NCI-H774 (cell line): ENCODE measurements around the gene ASCC2.

Experiments
- DNase-seq: peaks from one replicate; lab custom pipeline; 2025; lab: John Stamatoyannopoulos, UW

The ASCC2 gene

DNA sequence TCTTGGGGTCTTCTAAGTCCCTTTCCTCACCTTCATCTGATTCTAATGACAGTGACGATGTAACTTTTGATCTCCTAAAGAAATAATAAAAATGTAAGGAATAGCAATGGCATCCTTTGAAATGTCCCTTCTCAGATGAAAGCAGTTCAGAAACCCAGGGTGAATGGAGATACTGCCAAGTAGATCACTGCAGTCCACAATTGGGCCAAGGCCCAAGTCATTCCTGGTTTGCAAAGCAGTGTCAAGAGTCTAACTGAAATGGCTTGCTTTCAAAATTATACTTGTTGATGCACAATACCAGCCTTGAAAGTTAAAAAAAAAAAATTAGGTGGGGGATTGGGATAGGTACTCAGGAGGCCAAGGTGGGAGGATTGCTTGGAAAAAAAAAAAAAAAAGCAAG is 20.4 kb downstream of the ASCC2 start:
- no peak for DNase-seq

DNA sequence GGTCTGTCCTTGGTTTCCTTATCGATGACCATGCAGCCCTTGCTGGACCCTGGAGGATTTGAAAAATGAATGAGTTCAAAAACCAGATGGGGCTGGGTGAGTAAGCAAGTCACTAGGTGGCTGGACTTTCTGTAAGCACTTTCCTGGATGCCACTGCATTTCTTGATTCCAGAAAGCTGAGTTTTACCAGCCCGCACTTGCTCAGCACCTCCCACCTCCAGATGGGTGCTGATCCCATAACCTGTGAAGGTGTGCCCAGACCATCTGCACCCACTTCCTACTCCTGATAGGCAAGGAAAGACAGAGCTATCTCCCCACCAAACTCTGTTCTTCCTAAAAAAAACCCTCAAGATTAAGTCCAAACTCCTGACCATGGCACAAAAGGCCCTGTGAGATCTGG is 21.1 kb downstream of the ASCC2 start:
- DNase-seq, result no peak

DNA sequence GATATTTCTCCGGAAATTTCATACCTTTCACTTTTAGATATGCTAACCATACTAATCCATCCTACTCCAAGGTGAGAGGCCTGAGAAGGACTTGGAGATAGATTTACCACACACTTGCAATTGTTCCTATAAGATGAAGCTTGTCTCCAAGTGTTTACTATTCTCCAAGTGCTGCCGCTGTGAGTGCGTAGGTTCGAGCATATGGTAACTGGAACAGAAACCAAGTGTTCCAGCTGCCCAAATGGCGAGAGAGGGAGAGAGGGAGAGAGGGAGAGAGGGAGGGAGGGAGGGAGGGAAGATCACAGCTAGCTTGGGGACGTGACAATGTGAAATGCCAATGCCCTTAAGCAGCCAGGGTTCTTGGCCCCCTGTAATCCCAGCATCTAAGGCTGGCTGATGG is 21.5 kb downstream of the ASCC2 start:
- DNase-seq, result no peak

DNA sequence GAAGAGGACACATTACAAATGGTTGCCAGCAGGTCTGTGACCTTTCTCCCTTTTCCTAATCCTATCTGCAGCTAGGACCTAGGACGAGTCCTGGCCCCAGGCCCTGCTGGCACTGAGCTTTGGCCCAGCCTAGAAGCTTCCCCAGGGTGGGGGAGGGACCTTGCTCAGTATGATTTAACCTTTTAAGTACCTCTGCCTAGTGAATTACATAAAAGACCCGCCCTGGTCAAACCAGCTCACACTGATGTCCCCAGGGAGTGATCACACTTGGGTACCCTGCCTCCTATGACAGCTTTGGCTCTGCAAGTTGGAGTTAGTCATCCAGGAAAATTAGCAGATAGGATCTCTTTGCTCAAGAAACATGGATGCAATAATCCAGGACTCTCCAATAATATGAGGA is 21.9 kb downstream of the ASCC2 start:
- no peak for DNase-seq

DNA sequence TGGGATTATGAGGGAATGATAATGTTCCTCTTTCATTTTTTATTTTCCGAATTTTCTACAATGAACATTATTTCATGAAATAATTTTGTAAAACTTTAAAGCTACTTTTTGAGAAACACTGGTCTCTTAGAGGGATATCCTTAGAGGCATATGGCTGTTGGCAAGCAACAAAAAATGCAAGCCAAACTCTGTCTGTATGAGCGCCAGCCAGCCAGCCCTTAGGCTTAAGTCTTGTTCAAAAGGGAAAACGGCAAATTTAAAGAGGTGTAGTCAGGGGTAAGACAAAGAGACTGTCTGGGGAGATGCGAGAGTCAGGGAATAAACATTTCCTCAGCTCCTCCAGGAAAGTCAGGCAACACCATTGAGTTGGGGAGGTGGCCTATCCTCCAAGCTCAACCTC is 22.5 kb downstream of the ASCC2 start:
- DNase-seq, result no peak

DNA sequence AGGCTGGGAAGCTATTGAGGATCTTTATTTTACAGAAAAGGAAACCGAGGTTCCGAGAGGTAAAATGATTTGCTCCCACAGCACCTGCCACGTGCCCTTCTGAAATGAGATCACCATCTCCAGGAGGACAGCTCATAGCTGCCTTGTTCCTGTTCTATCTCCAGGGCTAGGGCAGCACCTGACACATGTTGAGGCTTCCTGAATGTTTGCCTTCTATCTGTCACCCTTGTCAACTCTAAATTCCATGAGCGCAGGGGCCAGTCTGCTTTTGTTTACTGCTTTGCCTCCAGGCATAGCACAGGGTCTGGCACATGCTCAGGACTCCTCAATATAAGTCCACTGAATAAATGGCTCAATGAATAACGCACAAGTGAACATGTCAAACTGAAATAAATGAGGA is 24.1 kb downstream of the ASCC2 start:
- DNase-seq, result no peak

DNA sequence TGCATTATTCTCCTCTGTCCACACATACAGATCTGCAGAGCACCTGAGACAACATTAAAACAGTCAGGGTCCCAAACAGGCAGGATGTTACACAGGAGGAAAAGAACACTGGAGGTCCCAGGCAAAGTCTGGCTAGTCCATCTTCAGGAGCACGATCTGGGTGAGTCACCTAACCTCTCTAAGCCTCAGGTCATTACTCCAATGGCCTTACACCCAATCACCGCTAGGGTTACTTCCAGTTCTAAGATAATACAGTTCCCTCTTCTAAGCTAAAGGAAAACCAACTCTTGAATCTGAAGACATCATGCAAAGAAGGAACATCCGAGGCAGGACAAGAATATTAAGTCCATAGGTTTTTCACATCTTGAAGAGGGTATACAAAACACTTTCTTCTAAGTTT is 24.5 kb downstream of the ASCC2 start:
- no peak for DNase-seq

DNA sequence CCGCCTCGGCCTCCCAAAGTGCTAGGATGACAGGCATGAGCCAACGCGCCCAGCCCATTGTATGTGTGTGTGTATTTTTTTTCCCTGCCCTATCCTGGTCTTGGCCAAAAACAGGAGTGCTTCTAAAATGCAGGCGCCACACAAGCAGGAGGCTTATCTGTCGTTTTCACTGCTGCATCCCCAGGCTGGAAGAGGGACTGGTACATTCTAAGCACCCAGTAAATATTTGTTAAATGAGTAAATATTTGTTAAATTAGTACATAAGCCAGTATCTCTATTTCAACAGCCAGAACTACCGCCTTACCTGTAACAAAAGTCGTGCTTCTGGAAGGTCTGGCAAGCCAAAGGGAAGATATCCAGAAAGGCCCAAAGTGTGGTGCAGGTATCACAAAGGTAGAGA is 24.9 kb downstream of the ASCC2 start:
- DNase-seq, result no peak

DNA sequence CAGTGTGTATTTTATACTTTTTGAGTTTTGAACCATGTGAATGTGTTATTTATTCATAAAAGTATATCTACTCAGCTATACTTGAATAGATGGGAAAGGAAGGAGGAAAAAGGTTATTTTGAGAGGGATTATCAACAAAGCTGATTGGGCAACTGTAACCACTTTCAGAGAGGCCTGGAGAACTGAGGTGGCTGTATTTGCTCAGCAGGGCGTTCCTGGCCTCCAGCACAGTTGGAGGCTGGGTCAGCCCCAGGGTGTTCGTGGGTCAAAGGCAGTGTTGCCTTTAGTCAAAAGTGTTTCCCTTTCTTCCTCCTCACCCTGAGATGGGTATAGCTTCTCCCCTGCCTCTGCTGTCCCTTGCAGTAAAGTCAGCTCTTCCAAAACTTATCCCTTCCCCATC is 26.7 kb downstream of the ASCC2 start:
- DNase-seq, result no peak

DNA sequence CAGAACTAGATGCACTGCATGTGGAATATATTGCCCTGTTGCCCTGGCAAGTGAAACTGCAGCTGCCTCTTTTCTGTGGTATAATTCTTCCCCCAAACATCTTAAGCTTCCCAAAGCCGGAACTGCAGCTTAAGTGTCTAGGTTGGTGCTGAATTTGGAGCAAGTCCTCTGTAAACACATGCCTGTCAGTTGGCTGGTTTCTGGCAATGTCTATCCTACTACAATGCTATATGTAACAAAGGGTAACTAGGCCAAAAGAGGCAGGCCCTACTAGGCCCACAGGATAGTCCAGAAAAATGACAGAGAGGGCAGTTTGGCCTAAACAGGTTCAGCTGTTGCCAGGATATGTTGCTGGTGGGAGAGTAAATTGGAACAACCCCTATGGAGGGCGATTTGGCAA is 27.9 kb downstream of the ASCC2 start:
- DNase-seq, result no peak

DNA sequence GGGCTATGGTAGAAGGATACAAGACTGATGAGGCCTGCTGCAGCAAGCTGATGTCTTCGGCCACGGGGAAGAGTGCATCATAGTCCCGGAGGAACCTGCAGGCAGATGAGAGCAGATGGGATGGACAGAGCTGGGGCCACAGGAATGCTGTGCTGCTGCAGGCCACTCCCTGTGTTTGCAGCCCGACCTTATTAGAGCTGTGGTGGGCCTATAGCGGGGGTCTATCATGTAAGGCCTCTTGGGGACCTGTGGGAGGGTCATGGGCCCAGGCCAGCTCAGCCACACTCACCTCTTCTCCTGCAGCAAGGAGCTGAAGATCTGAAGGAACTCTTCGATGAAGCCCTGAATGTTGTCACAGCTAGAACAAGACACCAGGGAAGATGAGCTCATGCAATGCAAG is 31.9 kb downstream of the ASCC2 start:
- DNase-seq, result no peak

DNA sequence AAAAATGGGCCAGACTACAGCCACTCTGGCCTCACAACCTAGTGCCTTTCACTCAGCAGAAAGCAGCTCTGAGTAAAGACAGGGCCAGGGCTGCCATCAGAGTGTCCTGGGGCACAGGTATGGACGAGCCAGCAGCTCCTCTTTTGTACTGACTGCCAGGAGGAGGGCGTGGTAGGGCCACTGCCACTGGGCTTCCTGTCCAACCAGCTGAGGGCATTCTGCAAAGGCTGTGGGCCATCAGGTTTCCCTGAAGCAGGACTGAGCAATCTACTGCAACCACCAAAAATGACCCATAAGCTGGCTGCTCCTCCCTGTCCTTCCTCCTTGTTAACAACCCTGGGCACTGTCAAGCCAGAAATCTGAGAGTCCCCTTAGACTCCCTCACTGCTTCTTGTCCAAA is 33.1 kb downstream of the ASCC2 start:
- DNase-seq, result no peak

DNA sequence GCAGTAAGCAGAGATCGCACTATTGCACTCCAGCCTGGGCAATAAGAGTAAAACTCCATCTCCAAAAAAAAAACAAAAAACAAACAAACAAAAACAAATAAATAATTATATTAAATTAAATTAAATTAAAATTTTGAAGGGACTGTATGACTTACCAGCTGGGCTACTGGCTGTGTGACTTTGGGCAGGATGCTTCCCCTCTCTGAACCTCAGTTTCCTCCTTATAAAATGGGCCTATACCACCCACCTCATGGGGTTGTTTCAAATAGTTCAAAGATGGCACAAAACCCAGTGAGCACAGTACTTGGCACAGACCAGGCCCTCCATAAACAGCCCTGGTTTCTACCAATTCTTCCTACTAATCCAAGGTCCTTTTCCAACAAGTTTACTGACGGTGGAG is 34.9 kb downstream of the ASCC2 start:
- DNase-seq, result no peak

DNA sequence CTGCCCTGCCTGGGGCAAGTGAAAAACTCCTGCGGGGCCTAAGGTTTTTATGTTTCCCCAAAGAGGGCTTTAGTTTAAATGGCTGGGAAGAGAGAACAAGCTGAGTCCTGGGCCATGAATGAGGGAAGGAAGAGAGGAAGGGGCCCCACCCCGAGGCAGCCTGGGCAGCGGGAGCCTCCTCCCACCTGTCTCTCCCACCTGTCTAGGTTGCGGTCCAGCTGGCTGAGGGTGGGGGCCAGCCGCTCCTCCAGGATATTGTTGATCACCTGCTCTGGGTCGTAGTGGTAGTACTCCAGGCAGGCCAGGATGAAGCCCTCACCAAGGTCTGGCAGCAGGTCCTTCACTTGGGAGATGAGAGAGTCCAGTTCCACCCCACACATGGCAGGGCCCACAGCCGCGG is 36.3 kb downstream of the ASCC2 start:
- no peak for DNase-seq

DNA sequence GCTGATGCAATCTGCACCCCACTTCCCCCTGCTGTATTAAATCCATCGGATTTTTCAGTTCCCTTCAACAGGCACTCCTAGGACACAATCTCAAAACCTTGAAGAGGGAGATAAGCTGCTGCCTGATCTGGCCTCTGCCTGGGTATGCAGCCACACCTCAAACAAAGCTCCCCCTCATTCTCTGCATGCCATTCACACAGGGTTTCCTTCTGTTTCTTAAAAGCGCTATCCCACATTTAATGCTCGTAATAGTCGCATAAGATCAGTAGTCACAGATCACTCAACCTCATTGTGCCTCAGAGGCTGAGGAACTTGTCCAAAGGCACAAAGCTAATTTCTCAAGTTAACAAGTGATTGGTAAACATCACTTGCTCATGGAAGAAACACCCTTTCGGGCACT is 36.9 kb downstream of the ASCC2 start:
- no peak for DNase-seq

DNA sequence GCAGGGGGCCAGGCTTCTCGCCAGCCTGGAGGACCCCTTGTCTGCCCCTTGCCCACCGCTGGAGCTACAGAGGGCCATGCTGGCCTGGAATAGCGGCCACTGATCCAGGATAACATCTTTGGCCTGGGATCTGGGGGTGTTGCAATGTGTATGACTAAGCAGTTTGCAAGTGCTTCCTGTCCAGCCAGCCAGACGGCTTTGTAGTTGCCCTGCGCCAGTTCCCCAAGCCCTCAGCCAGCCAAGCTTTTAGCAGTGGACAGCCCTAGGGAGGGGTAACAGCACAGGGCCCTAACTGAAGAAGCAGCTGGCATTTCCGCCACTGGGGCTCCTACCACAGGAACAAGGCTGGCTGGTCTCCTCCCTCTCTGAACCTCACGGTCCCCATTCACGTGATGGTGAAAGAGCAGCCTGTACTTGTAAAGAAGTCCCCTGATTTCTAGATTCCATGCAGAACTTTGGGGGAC is 38.8 kb downstream of the ASCC2 start:
- no peak for DNase-seq

DNA sequence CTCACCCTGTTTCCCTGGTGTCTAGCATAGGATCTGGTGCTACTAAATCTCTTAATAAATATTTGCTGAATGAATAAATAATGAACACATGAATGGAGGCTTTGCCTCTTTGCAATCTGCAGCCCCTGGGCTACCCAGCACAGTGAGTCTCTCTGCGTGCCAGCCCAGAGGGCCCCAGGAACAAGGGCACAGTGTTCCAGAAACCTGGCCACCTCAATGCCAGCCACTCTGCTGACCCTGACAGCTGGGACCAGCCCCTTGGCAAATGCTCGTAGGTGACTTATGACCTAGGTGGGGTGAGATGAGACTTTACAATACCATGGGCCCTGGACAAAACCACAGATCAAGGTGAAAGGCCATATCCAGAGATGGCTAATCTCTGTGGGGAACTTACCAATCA is 39.3 kb downstream of the ASCC2 start:
- no peak for DNase-seq

DNA sequence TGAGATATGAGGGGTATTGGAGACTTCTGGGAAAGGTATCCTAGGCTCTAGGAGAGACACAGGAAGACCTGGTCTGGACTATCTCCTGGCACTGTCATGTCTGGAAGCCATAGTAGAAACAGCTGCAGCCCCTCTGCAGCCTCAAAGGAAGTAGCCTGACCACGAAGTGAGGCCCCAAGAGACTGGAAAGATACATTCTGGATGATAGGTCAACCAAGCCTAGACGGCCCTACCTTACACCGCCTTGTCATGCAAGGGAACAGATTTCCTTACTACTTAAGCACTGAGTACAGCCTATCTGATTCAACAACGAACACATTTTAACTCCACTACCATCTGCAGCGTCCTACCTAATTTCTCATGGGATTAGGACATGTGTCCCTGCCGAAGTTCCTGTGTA is 39.8 kb downstream of the ASCC2 start:
- no peak for DNase-seq

DNA sequence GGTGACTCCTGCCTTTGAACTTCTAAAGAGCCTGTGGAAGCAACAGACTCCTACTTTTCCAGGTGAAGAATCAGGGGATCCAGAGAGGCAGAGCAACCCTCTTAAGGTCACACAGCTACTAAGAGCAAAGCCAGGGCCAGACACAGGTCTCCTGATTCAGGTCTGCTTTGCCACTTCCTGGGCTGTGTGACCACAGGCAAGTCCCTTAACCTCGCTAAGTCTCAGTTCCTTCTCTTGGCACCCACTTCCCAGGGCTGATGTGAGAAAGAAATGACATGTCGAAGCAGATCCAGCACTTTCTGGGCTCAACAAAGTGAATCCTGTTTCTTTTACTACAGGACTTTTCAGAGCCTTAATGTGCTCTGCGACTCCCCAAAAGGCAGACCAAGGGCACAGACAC is 40.7 kb downstream of the ASCC2 start:
- no peak for DNase-seq

DNA sequence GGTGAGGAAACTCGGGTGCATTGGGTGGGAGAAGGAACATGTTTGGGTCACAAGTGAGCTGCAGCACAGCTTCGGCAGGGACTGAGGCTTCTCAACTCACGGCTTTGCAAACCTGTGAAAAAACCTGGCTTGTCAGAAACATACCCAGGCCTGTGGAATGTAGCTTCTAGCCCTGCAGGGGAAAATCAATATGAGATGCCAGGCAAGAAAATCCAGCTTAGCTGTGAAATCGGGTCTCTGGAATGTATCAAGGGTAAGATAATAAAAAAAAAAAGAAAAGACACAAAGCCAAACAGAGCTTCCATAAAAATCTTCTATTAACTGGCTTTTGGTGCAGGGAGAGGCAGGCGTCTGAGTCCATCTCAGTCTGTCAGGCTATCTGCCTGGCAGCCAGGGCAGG is 42.4 kb downstream of the ASCC2 start:
- no peak for DNase-seq

DNA sequence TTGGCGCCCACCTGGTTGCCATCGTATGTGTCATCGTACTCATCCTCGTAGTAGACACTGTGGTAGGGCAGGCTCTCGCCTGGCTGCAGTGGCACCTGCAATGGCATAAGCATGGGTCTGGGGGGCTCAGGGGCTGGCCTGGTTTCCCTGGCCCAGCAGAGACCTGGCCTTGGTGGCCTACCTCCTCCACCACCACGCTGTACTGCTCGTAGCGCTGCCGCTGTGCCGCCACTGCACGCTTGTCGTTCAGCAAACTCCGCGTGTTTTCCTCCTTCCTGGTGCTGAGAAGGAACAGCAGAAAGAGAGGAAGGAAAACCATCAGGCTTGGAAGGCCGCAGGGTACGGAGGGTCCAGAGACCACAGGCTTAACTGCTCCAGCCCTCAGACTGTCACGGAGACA is 44.7 kb downstream of the ASCC2 start:
- no peak for DNase-seq

DNA sequence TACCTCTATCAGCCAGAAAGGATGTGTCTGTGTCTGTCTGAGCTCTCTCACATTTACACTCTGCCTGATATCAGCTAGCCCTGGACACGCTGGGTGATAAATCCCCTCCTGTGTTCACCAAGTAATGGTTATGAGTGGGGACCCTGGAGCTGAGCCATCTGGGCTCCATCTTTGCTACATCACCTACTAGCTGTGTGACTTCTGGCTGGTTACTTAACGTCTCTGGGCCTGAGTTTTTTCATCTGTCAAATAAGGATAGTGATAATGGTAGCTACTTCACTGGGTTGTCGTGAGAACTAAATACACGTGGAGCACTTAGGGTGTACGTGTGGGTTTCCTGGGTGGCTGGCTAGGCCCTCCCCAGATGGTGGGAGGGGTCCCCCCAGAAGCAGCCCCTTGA is 48.0 kb downstream of the ASCC2 start:
- DNase-seq, result no peak

DNA sequence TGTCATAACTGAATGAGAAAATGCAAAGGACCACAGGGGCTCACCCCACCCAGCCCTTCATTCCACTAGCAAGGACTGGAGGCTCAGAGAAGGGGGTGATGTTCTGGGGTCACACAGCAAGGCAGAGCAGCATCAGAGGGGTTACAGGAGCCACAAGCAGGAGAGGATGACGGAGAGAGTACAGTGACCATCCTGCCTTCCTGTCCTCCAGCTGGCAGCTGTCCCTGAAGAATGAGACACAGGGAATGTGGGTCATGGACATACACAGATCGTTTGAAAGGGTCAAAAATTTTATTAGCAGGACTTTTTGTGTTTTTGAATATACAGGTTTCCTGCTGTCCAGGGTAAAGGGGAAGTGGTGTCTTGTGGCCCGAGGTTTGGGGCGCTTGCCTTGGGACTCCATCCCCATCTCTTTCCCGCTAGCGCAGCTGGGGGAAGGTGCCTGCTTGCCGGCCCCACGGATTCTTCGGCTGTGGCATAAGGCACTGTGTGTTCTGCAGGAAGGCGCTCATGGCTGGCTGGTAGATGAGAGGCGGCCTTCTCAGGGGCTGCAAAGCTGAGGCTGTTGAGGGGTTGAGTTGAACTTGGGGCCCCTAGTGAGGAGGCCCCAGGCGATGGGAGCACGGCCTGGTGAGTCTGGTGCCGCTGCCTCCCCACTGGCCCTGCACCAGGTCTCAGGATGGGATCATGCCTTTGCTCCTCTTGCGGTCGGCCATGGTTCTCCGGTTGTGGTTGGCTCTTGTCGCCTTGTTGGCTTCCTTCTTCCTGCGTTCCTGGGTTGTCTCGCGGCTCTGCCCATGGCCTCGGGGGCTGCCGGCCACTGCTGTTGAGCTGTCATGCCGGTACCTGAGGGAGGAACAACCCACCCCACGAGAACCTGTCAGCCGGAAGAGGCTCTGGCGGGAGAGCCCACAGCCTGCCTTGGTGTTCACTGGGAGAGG is 49.5 kb downstream of the ASCC2 start:
- no peak for DNase-seq

DNA sequence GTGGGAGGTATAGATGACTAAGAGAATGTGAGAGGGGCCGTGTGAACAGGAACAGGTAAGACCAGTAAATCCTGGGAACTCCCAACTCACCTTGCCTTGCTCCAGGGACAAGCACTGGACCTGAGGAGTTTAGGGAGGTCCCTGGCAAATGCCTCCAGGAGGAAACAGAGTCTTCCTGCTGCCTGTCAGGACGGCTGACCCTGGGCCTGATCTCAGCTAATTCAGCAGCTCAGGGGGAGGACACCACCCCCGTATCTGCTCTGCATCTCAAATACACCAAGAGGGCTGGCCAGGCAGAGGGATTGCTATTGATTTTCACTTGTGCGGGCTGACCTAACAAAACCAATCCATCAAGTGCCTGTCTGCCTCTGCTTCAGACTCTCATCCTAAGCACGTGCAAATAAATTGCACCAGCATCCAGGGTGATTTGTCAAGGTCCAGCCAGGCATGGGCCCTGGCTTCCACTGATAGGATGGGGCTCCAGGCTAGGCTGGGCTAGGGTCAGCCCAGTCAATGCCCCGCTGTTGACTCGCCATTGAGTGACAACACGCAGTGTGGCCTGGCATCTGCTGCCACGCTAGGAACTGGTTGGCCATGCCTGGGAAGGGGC is 50.6 kb downstream of the ASCC2 start:
- DNase-seq, result no peak
